ENCODE results near the gene LILRA5. TPM values are rescaled to one million over a fixed set of nuclear protein-coding genes. Genes with fewer than 3 reads are reported as not detected.

The LILRA5 gene
- polyA plus RNA-seq, 1 donor (not counting 4 experiments of a cell fraction or from before 2014, with no cell fraction given), result not detected

GRCh38 chr19:54299126-54299498 lies 13.9 kb downstream of the LILRA5 start:
- Histone ChIP-seq H3K4me2 (ENCODE audit: control insufficient read depth, extremely low read depth, insufficient read depth, low read depth, low read length) (no peak overlapping the region), H3K9me3 (ENCODE audit: control insufficient read depth, low read depth, low read length) (no peaks in the 10 kb centered on the region), H3K36me3 (ENCODE audit: control insufficient read depth in 2 of 2, extremely low read depth in 1 of 2, insufficient read depth in 2 of 2, low read length in 2 of 2) (no peaks in the 10 kb centered on the region), H3K9ac (ENCODE audit: control insufficient read depth, extremely low read depth, insufficient read depth, low read length) (no peak overlapping the region), H3K27ac (ENCODE audit: control insufficient read depth, insufficient read depth, low read length) (no peak overlapping the region), H4K20me1 (ENCODE audit: control insufficient read depth, extremely low read depth, insufficient read depth, low read length) (no peaks in the 10 kb centered on the region), H3K79me2 (ENCODE audit: control insufficient read depth, insufficient read depth, low read length) (no peaks in the 10 kb centered on the region), H3K9me1 (ENCODE audit: control insufficient read depth, extremely low read depth, insufficient read depth, low read length) (no peaks in the 10 kb centered on the region), H3K4me1 (ENCODE audit: control insufficient read depth, extremely low read depth, insufficient read depth, low read length) (no peaks in the 10 kb centered on the region), H2AFZ (ENCODE audit: control insufficient read depth, low read length) (no peak overlapping the region), H3K27me3 (ENCODE audit: control insufficient read depth, extremely low read depth, insufficient read depth, low read length) (no peaks in the 10 kb centered on the region), H3K4me3 (ENCODE audit: control insufficient read depth in 2 of 3, extremely low read depth in 1 of 3, insufficient read depth in 2 of 3, low read depth in 1 of 3, low read length in 3 of 3) (no peak overlapping the region)
- no peak for FAIRE-seq
- dilution Hi-C loops (cut with MboI; ENCODE audit: extremely low pct_ligation_motif_present, low sequenced_read_pairs), result no loop called here
- no peak for DNase-seq (ENCODE audit: low read depth, low spot score)
- TF ChIP-seq CTCF (optimal IDR thresholded peaks at IDR 0.05 in 1 of 3, IDR thresholded peaks at IDR 0.05 in 1 of 3, conservative IDR thresholded peaks at IDR 0.05 in 1 of 3; ENCODE audit: extremely low read depth in 1 of 3, insufficient read depth in 2 of 3, low read length in 3 of 3) (no peak), EZH2 (IDR thresholded peaks at IDR 0.05; ENCODE audit: low read length) (no peak)

GRCh38 chr19:54298357-54299125 lies 14.4 kb downstream of the LILRA5 start:
- H3K4me2 ChIP-seq (ENCODE audit: control insufficient read depth, extremely low read depth, insufficient read depth, low read depth, low read length), result no peak overlapping the region
- H3K79me2 ChIP-seq (ENCODE audit: control insufficient read depth, insufficient read depth, low read length), result no peaks in the 10 kb centered on the region
- DNase-seq (ENCODE audit: low read depth, low spot score) (no peak), FAIRE-seq (no peak)
- H3K9ac ChIP-seq (ENCODE audit: control insufficient read depth, extremely low read depth, insufficient read depth, low read length), result no peak overlapping the region
- no peaks in the 10 kb centered on the region for H3K36me3 ChIP-seq (ENCODE audit: control insufficient read depth in 2 of 2, extremely low read depth in 1 of 2, insufficient read depth in 2 of 2, low read length in 2 of 2)
- no peaks in the 10 kb centered on the region for H3K27me3 ChIP-seq (ENCODE audit: control insufficient read depth, extremely low read depth, insufficient read depth, low read length)
- TF ChIP-seq CTCF (optimal IDR thresholded peaks at IDR 0.05 in 1 of 3, IDR thresholded peaks at IDR 0.05 in 1 of 3, conservative IDR thresholded peaks at IDR 0.05 in 1 of 3; ENCODE audit: extremely low read depth in 1 of 3, insufficient read depth in 2 of 3, low read length in 3 of 3), result no peak
- no peak for TF ChIP-seq EZH2 (IDR thresholded peaks at IDR 0.05; ENCODE audit: low read length)
- no peaks in the 10 kb centered on the region for H3K4me1 ChIP-seq (ENCODE audit: control insufficient read depth, extremely low read depth, insufficient read depth, low read length)
- dilution Hi-C loops (cut with MboI; ENCODE audit: extremely low pct_ligation_motif_present, low sequenced_read_pairs), result no loop called here
- H4K20me1 ChIP-seq (ENCODE audit: control insufficient read depth, extremely low read depth, insufficient read depth, low read length), result no peaks in the 10 kb centered on the region
- no peaks in the 10 kb centered on the region for H3K9me1 ChIP-seq (ENCODE audit: control insufficient read depth, extremely low read depth, insufficient read depth, low read length)
- no peaks in the 10 kb centered on the region for H3K9me3 ChIP-seq (ENCODE audit: control insufficient read depth, low read depth, low read length)
- H3K27ac ChIP-seq (ENCODE audit: control insufficient read depth, insufficient read depth, low read length), result no peak overlapping the region
- H3K4me3 ChIP-seq (ENCODE audit: control insufficient read depth in 2 of 3, extremely low read depth in 1 of 3, insufficient read depth in 2 of 3, low read depth in 1 of 3, low read length in 3 of 3), result no peak overlapping the region
- no peak overlapping the region for H2AFZ ChIP-seq (ENCODE audit: control insufficient read depth, low read length)
